SK-N-MC (cell line): Measurements from ENCODE around the gene SDF4.

Experiments
- EZH2 ChIP-seq: fragments of 200-600 bp; sonication (generic); IDR thresholded peaks from one replicate; pipeline ENCODE4 v1.6.1; 2017; ENCODE audit warnings: antibody characterized with exemption
- POLR2AphosphoS5 ChIP-seq: IDR thresholded peaks from 2 replicates; pipeline ENCODE4 v1.6.1; 2012; ENCODE audit warnings: mild to moderate bottlenecking, low read depth, low read length, borderline replicate concordance

DNA sequence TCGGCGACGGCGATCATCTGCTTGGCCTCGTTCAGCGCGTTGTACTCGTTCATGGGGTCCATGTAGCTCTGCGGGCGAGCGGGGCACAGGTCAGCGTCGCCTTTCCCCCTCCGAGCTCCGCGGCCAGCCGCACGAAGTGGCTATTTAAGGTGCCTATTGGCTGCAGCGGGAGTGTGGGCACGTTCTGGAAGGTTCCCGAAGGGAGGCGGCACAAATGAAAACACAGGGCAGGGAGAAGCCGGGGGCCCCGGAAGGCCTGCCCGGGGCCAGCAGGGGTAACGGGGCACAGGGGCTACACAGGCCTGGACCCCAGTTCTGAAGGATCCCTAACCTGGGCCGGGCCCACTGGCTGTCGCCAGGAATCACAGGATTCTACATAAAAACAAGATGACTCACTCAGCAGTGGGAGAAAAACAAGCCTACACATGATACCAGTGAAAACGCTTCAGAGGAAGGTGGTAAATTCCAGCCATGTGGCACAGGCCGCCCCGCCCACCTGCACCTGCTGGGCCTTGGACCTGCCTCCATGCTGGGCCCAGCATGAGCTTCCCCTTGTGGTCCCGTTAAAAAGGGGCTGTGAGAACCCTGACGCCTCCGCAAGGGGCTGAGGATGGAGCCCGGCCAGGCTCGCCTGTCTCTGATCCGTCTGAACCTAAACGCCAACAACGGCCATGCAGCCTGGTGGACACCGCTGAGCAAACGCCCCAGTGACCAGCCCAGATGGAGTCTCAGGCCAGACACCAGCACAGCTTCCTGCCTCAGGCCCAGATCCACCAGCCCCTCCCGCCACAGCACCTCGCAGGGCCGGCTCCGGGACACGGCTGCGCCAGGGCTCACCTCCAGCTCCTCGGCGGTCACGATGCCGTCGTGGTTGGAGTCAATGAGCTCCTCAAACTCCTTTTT is 13.9 kb downstream of the SDF4 start:
- TF ChIP-seq EZH2 (no peak), POLR2AphosphoS5 (no peak)
